B cell (primary cell): ENCODE measurements around the gene SEMA3F. TPM values are rescaled to one million over a fixed set of nuclear protein-coding genes. Genes with fewer than 3 reads are reported as not detected.

Source experiments
- ATAC-seq: fragments of 200-7000 bp; cut with Tn5 transposase; one replicate; pipeline ENCODE4 v1.10.0; 2021; ENCODE audit warnings: low read depth, mild to moderate bottlenecking, moderate number of reproducible peaks, moderate library complexity
- CTCF ChIA-PET: fragments of 350-600 bp; sonication (Branson Sonifier 250); formaldehyde crosslinking; loops from one replicate; lab custom pipeline; 2021; ENCODE audit warnings: antibody characterized with exemption, inconsistent platforms; lab: Charles Lee
- POLR2A ChIA-PET: fragments of 350-600 bp; sonication (Branson Sonifier 250); formaldehyde crosslinking; loops from one replicate; lab custom pipeline; 2021; ENCODE audit warnings: antibody characterized with exemption; lab: Charles Lee
- DNase-seq: peaks from one replicate; pipeline ENCODE4 v3.0.0; 2013
- H2AFZ ChIP-seq: 2 replicates; pipeline ENCODE4 v1.6.1; 2012; ENCODE audit warnings: mild to moderate bottlenecking, low read depth, low read length; ENCODE audit not compliant: insufficient read depth, poor library complexity, severe bottlenecking
- H3K27ac ChIP-seq, 2 donors: 1 replicate in 1 of 2; 2 replicates in 1 of 2; pipeline ENCODE4 v1.5.1; 2012 to 2013; ENCODE audit warnings: low read length in 2 of 2, mild to moderate bottlenecking in 2 of 2, moderate library complexity in 1 of 2
- H3K27me3 ChIP-seq, 4 experiments: fragments of 200-600 bp in 1 of 4; sonication (generic) in 1 of 4; replicated peaks in 1 of 4; 1 replicate in 2 of 4; 2 replicates in 2 of 4; pipeline versions ENCODE4 v1.6.1 to v1.7.0; 2013 to 2016; ENCODE audit warnings: low read length in 3 of 4, mild to moderate bottlenecking in 2 of 4, mixed read lengths in 1 of 4, moderate library complexity in 1 of 4; ENCODE audit not compliant: insufficient read depth in 4 of 4, control insufficient read depth in 3 of 4; ENCODE audit errors: control extremely low read depth in 1 of 4
- H3K36me3 ChIP-seq, 2 experiments: replicated peaks in 1 of 2; 1 replicate in 1 of 2; 2 replicates in 1 of 2; pipeline versions ENCODE4 v1.6.1 to v1.7.1; 2013; ENCODE audit warnings: low read length in 1 of 2; ENCODE audit not compliant: insufficient read depth in 2 of 2, control insufficient read depth in 1 of 2; ENCODE audit errors: control extremely low read depth in 1 of 2, extremely low read depth in 1 of 2
- H3K4me1 ChIP-seq, 2 donors: fragments of 200-600 bp in 1 of 2; sonication (generic) in 1 of 2; 1 replicate in 1 of 2; 2 replicates in 1 of 2; pipeline versions ENCODE4 v1.5.1 to v1.6.1; 2013 to 2017; ENCODE audit warnings: low read length in 2 of 2; ENCODE audit not compliant: control insufficient read depth in 2 of 2, insufficient read depth in 2 of 2
- H3K4me2 ChIP-seq: replicated peaks from 2 replicates; pipeline ENCODE3; 2012; ENCODE audit warnings: mild to moderate bottlenecking, low read depth, low read length; ENCODE audit not compliant: poor library complexity, severe bottlenecking
- H3K4me3 ChIP-seq, 5 experiments: fragments of 200-600 bp in 1 of 5; sonication (generic) in 1 of 5; 1 replicate in 3 of 5; 2 replicates in 2 of 5; pipeline versions ENCODE4 v1.5.1 to v1.7.0; 2011 to 2016; ENCODE audit warnings: low read length in 4 of 5, mild to moderate bottlenecking in 4 of 5, low read depth in 2 of 5, control low read depth in 1 of 5, moderate library complexity in 1 of 5; ENCODE audit not compliant: insufficient read depth in 1 of 5; ENCODE audit errors: control extremely low read depth in 1 of 5, extremely low read depth in 1 of 5
- H3K79me2 ChIP-seq: fragments of 200-600 bp; sonication (generic); one replicate; pipeline ENCODE4 v1.6.0; 2016; ENCODE audit warnings: low read length; ENCODE audit not compliant: control insufficient read depth, insufficient read depth
- H3K9ac ChIP-seq: fragments of 200-600 bp; sonication (generic); 2 replicates; pipeline ENCODE4 v1.6.1; 2017; ENCODE audit warnings: mild to moderate bottlenecking, low read length, moderate library complexity
- H3K9me3 ChIP-seq, 3 donors: one replicate each; pipeline versions ENCODE4 v1.6.1 to v1.7.1; 2013; ENCODE audit warnings: low read length in 2 of 3; ENCODE audit not compliant: control insufficient read depth in 2 of 3, insufficient read depth in 1 of 3; ENCODE audit errors: control extremely low read depth in 1 of 3
- H4K20me1 ChIP-seq: 2 replicates; pipeline ENCODE4 v1.6.0; 2012; ENCODE audit warnings: mild to moderate bottlenecking, low read length; ENCODE audit not compliant: insufficient read depth, control insufficient read depth, poor library complexity, severe bottlenecking
- H3K27ac Mint-ChIP-seq: one replicate; pipeline ENCODE4 v1.8.0; 2021; ENCODE audit warnings: mixed read lengths
- H3K27me3 Mint-ChIP-seq: one replicate; pipeline ENCODE4 v1.8.0; 2021; ENCODE audit warnings: mixed read lengths
- H3K4me1 Mint-ChIP-seq: one replicate; pipeline ENCODE4 v1.8.0; 2021; ENCODE audit warnings: mixed read lengths
- H3K4me3 Mint-ChIP-seq: one replicate; pipeline ENCODE4 v1.8.0; 2021; ENCODE audit warnings: mixed read lengths
- H3K9me3 Mint-ChIP-seq: one replicate; pipeline ENCODE4 v1.8.0; 2022; ENCODE audit warnings: mixed read lengths; ENCODE audit not compliant: insufficient read depth
- CTCF ChIP-seq: fragments of 200-600 bp; IDR thresholded peaks from one replicate; pipeline ENCODE4 v1.8.0; 2022; ENCODE audit warnings: antibody characterized with exemption, mild to moderate bottlenecking
- EZH2 ChIP-seq: IDR thresholded peaks from 2 replicates; pipeline ENCODE4 v1.6.1; 2012; ENCODE audit warnings: borderline replicate concordance, low read depth, mild to moderate bottlenecking, moderate library complexity, low read length; ENCODE audit not compliant: insufficient read depth, poor library complexity, severe bottlenecking
- whole genome bisulfite sequencing: methylation state at CpG from one replicate; pipeline ENCODE4 v1.1.5; 2013; ENCODE audit warnings: missing lambda C conversion rate; ENCODE audit not compliant: insufficient coverage; 5-methylcytosine and 5-hydroxymethylcytosine counted together
- intact Hi-C: fragments of 100-400 bp; cut with micrococcal nuclease; formaldehyde crosslinking; loops from one replicate; pipeline ENCODE4 v1.10.0; 2022
- polyA plus RNA-seq: library from polyadenylated mRNA; depleted of rRNA; stranded (reverse); fragments of >200 nt; gene quantifications from 2 replicates; pipeline ENCODE4 v1.2.3, GENCODE V29; 2012
- total RNA-seq, 2 donors: library from RNA; stranded (reverse); fragments of 120-200 nt in 1 of 2; gene quantifications; 1 replicate in 1 of 2; 2 replicates in 1 of 2; pipeline versions ENCODE4 v1.2.3 to v1.2.4, GENCODE V29; 2013 to 2022

SEMA3F gene
- total and polyA plus RNA-seq, 2 donors (not counting 1 experiment from before 2014, with no cell fraction given): 0.27 TPM; not detected in 1

- no peak overlapping the region for H3K4me3 Mint-ChIP-seq
- Histone ChIP-seq H3K4me3 (no peak overlapping the region), H2AFZ (no peak overlapping the region), H3K27ac (no peak overlapping the region), H3K9me3 (no peaks in the 10 kb centered on the region), H3K4me1 (no peaks in the 10 kb centered on the region), H3K27me3 (no peaks in the 10 kb centered on the region), H3K36me3 (peaks cover 15 to 55% of the 10 kb centered on the region in 2 experiments), H3K4me2 (no peak overlapping the region), H4K20me1 (peaks cover 27% of the 10 kb centered on the region), H3K79me2 (no peaks in the 10 kb centered on the region), H3K9ac (no peak overlapping the region)
- ATAC-seq (no peak), DNase-seq (no peak)
- no peaks in the 10 kb centered on the region for H3K9me3 Mint-ChIP-seq
- CTCF ChIA-PET: interaction anchor here (0.7 to 4.6 kb wide), 14 partner anchors 8 to 172 kb away, joined by 3 to 28 read pairs (median 4); partner anchors contain the start of genes GNAT1 and LSMEM2
- POLR2A ChIA-PET: interaction anchor here (0.6 kb wide), 1 partner anchor 106 kb away, joined by 6 read pairs; no protein-coding TSS in a partner anchor
- intact Hi-C loops: loop anchor here (2.0 kb wide), 1 partner anchor 72 kb away; no protein-coding TSS in a partner anchor
- peaks cover 2% of the 10 kb centered on the region for H3K4me1 Mint-ChIP-seq
- H3K27me3 Mint-ChIP-seq: no peaks in the 10 kb centered on the region
- TF ChIP-seq EZH2 (no peak), CTCF (no peak)
- no peak overlapping the region for H3K27ac Mint-ChIP-seq
- 96% methylated on average over 7 of the region's 10 CpGs for WGBS
These were observed 34.6 kb upstream of the SEMA3F start for GRCh38 chr3:50120364-50121071.
